CD4-positive, CD25-positive, alpha-beta regulatory T cell (primary cell): ENCODE results near the gene CTNNA2. TPM values are rescaled to one million over a fixed set of nuclear protein-coding genes. Genes with fewer than 3 reads are reported as not detected.

Source experiments
- ATAC-seq, 2 donors: fragments of 150-1000 bp; cut with Tn5 transposase; one replicate each; pipeline ENCODE4 v1.10.0; 2021; ENCODE audit warnings: low read depth in 2 of 2, moderate number of reproducible peaks in 2 of 2, moderate library complexity in 1 of 2
- DNase-seq, 3 donors: peaks; one replicate each; pipeline versions ENCODE4 v3.0.0 to v3.0.0-alpha.2; 2012 to 2022; ENCODE audit warnings: mixed read lengths in 1 of 3
- H3K27ac ChIP-seq: one replicate; pipeline ENCODE4 v1.7.0; 2013; ENCODE audit warnings: mild to moderate bottlenecking, low read length; ENCODE audit not compliant: insufficient read depth, poor library complexity, severe bottlenecking
- H3K27me3 ChIP-seq: one replicate; pipeline ENCODE4 v1.7.0; 2013; ENCODE audit warnings: low read length; ENCODE audit not compliant: control insufficient read depth, insufficient read depth
- H3K36me3 ChIP-seq: one replicate; pipeline ENCODE4 v1.7.0; 2013; ENCODE audit warnings: mild to moderate bottlenecking, low read length, moderate library complexity; ENCODE audit not compliant: control insufficient read depth, insufficient read depth
- H3K4me1 ChIP-seq: 2 replicates; pipeline ENCODE4 v1.7.0; 2013; ENCODE audit warnings: mild to moderate bottlenecking, low read length; ENCODE audit not compliant: insufficient read depth, control insufficient read depth, poor library complexity, severe bottlenecking
- H3K4me3 ChIP-seq: one replicate; pipeline ENCODE4 v1.7.0; 2013; ENCODE audit warnings: low read depth, mild to moderate bottlenecking, low read length, moderate library complexity
- H3K9me3 ChIP-seq, 2 experiments: 1 replicate in 1 of 2; 2 replicates in 1 of 2; pipeline ENCODE4 v1.7.0; 2013; ENCODE audit warnings: low read length in 2 of 2, mild to moderate bottlenecking in 1 of 2, moderate library complexity in 1 of 2; ENCODE audit not compliant: control insufficient read depth in 2 of 2
- H3K27ac Mint-ChIP-seq, 3 donors: one replicate each; pipeline ENCODE4 v1.8.0; 2020 to 2022; ENCODE audit warnings: mild to moderate bottlenecking in 3 of 3, mixed read lengths in 3 of 3, moderate library complexity in 2 of 3
- H3K27me3 Mint-ChIP-seq: one replicate; pipeline ENCODE4 v1.8.0; 2022; ENCODE audit warnings: mild to moderate bottlenecking, mixed read lengths
- H3K36me3 Mint-ChIP-seq: one replicate; pipeline ENCODE4 v1.8.0; 2020; ENCODE audit warnings: mixed read lengths
- H3K4me1 Mint-ChIP-seq, 4 donors: one replicate each; pipeline ENCODE4 v1.8.0; 2020 to 2022; ENCODE audit warnings: mixed read lengths in 4 of 4, mild to moderate bottlenecking in 1 of 4
- H3K4me3 Mint-ChIP-seq, 4 donors: one replicate each; pipeline ENCODE4 v1.8.0; 2020 to 2022; ENCODE audit warnings: mild to moderate bottlenecking in 4 of 4, mixed read lengths in 4 of 4, moderate library complexity in 3 of 4
- H3K9me3 Mint-ChIP-seq, 7 donors: one replicate each; pipeline ENCODE4 v1.8.0; 2020 to 2022; ENCODE audit warnings: mixed read lengths in 7 of 7, mild to moderate bottlenecking in 3 of 7, moderate library complexity in 2 of 7
- polyA plus RNA-seq, 4 donors: library from polyadenylated mRNA; unstranded; fragments of 300-500 nt; fragmentation: Illumina TruSeq; gene quantifications; one replicate each; pipeline ENCODE4 v1.2.3, GENCODE V29; 2021
- total RNA-seq: library from RNA; stranded (reverse); gene quantifications from one replicate; pipeline ENCODE4 v1.2.3, GENCODE V29; 2022

The CTNNA2 gene
- total and polyA plus RNA-seq, 5 donors from 2014 or later: not detected

GRCh38 chr2:80642465-80642864, 1129.6 kb downstream of the CTNNA2 start:
- Mint-ChIP-seq H3K4me1 (no peaks in the 10 kb centered on the region), H3K27me3 (no peaks in the 10 kb centered on the region), H3K27ac (peak overlapping the region in 1 of 3 donors; percentile 22), H3K9me3 (peaks cover 5 to 36% (median 8%) of the 10 kb centered on the region in 7 donors), H3K4me3 (no peak overlapping the region), H3K36me3 (no peaks in the 10 kb centered on the region)
- Histone ChIP-seq H3K4me1 (no peaks in the 10 kb centered on the region), H3K27me3 (no peaks in the 10 kb centered on the region), H3K9me3 (peaks cover 4 to 13% of the 10 kb centered on the region in 2 experiments), H3K36me3 (no peaks in the 10 kb centered on the region), H3K27ac (no peak overlapping the region), H3K4me3 (no peak overlapping the region)
- DNase-seq (no peak), ATAC-seq (no peak)

GRCh38 chr2:80643598-80643997, 1130.7 kb downstream of the CTNNA2 start:
- Mint-ChIP-seq H3K4me3 (no peak overlapping the region), H3K9me3 (peaks cover 5 to 31% (median 7%) of the 10 kb centered on the region in 7 donors), H3K36me3 (no peaks in the 10 kb centered on the region), H3K27ac (no peak overlapping the region), H3K4me1 (no peaks in the 10 kb centered on the region), H3K27me3 (no peaks in the 10 kb centered on the region)
- Histone ChIP-seq H3K4me3 (no peak overlapping the region), H3K36me3 (no peaks in the 10 kb centered on the region), H3K9me3 (peaks cover 4 to 13% of the 10 kb centered on the region in 2 experiments), H3K27ac (no peak overlapping the region), H3K4me1 (no peaks in the 10 kb centered on the region), H3K27me3 (no peaks in the 10 kb centered on the region)
- DNase-seq (no peak), ATAC-seq (no peak)

GRCh38 chr2:80651435-80651834, 1138.6 kb downstream of the CTNNA2 start:
- H3K27me3 ChIP-seq: no peaks in the 10 kb centered on the region
- no peak overlapping the region for H3K27ac Mint-ChIP-seq

GRCh38 chr2:80655265-80655664, 1142.4 kb downstream of the CTNNA2 start:
- Histone ChIP-seq H3K4me3 (no peak overlapping the region), H3K27ac (no peak overlapping the region), H3K4me1 (no peaks in the 10 kb centered on the region), H3K36me3 (no peaks in the 10 kb centered on the region), H3K27me3 (no peaks in the 10 kb centered on the region), H3K9me3 (peaks cover 4 to 8% of the 10 kb centered on the region in 2 experiments)
- no peak overlapping the region for H3K27ac Mint-ChIP-seq
- no peak overlapping the region for H3K4me3 Mint-ChIP-seq
- DNase-seq (no peak), ATAC-seq (no peak)
- H3K9me3 Mint-ChIP-seq: peaks cover 1 to 36% (median 10%) of the 10 kb centered on the region in 7 donors
- no peaks in the 10 kb centered on the region for H3K36me3 Mint-ChIP-seq
- H3K4me1 Mint-ChIP-seq: no peaks in the 10 kb centered on the region
- H3K27me3 Mint-ChIP-seq: no peaks in the 10 kb centered on the region

More at GRCh38 chr2:80651435-80651834, 1138.6 kb downstream of the CTNNA2 start:
- Histone ChIP-seq H3K4me3 (no peak overlapping the region), H3K9me3 (peaks cover 4 to 8% of the 10 kb centered on the region in 2 experiments), H3K27ac (no peak overlapping the region), H3K4me1 (no peaks in the 10 kb centered on the region), H3K36me3 (no peaks in the 10 kb centered on the region)
- Mint-ChIP-seq H3K4me3 (no peak overlapping the region), H3K27me3 (no peaks in the 10 kb centered on the region), H3K9me3 (peaks cover 3 to 28% (median 10%) of the 10 kb centered on the region in 7 donors), H3K36me3 (no peaks in the 10 kb centered on the region), H3K4me1 (no peaks in the 10 kb centered on the region)
- DNase-seq: no peak
- no peak for ATAC-seq

- Mint-ChIP-seq H3K36me3 (no peaks in the 10 kb centered on the region), H3K4me3 (no peak overlapping the region), H3K4me1 (no peaks in the 10 kb centered on the region), H3K27me3 (no peaks in the 10 kb centered on the region), H3K9me3 (peaks cover 1 to 18% (median 8%) of the 10 kb centered on the region in 7 donors), H3K27ac (no peak overlapping the region)
- no peak overlapping the region for H3K4me3 ChIP-seq
- no peaks in the 10 kb centered on the region for H3K36me3 ChIP-seq
- H3K27ac ChIP-seq: no peak overlapping the region
- DNase-seq: no peak
- H3K4me1 ChIP-seq: no peaks in the 10 kb centered on the region
- no peak for ATAC-seq
- H3K27me3 ChIP-seq: no peaks in the 10 kb centered on the region
- no peaks in the 10 kb centered on the region for H3K9me3 ChIP-seq
Measured at GRCh38 chr2:80670763-80671162, 1157.9 kb downstream of the CTNNA2 start.

GRCh38 chr2:80687524-80687923, 1174.7 kb downstream of the CTNNA2 start:
- Mint-ChIP-seq H3K27me3 (no peaks in the 10 kb centered on the region), H3K27ac (no peak overlapping the region), H3K4me1 (no peaks in the 10 kb centered on the region), H3K36me3 (no peaks in the 10 kb centered on the region), H3K4me3 (no peak overlapping the region), H3K9me3 (peaks cover under 1 to 11% (median 6%) of the 10 kb centered on the region in 7 donors)
- Histone ChIP-seq H3K27me3 (no peaks in the 10 kb centered on the region), H3K4me3 (no peak overlapping the region), H3K4me1 (no peaks in the 10 kb centered on the region), H3K9me3 (peaks cover 0 to 25% of the 10 kb centered on the region in 2 experiments), H3K36me3 (no peaks in the 10 kb centered on the region), H3K27ac (no peak overlapping the region)
- DNase-seq (no peak), ATAC-seq (no peak)

- Histone ChIP-seq H3K4me1 (no peaks in the 10 kb centered on the region), H3K4me3 (no peak overlapping the region), H3K27ac (no peak overlapping the region), H3K27me3 (no peaks in the 10 kb centered on the region), H3K9me3 (peaks cover 4 to 23% of the 10 kb centered on the region in 2 experiments), H3K36me3 (no peaks in the 10 kb centered on the region)
- DNase-seq: no peak
- no peaks in the 10 kb centered on the region for H3K27me3 Mint-ChIP-seq
- no peak overlapping the region for H3K4me3 Mint-ChIP-seq
- ATAC-seq: no peak
- H3K4me1 Mint-ChIP-seq: no peaks in the 10 kb centered on the region
- H3K9me3 Mint-ChIP-seq: peaks cover 5 to 17% (median 8%) of the 10 kb centered on the region in 7 donors
- no peak overlapping the region for H3K27ac Mint-ChIP-seq
- no peaks in the 10 kb centered on the region for H3K36me3 Mint-ChIP-seq
Measured at GRCh38 chr2:80689106-80689505, 1176.3 kb downstream of the CTNNA2 start.
